Measurements from ENCODE around the gene FCGR2B. TPM values are rescaled to one million over a fixed set of nuclear protein-coding genes. Genes with fewer than 3 reads are reported as not detected.
A peak's percentile ranks its signal among the peaks of the same experiment; 100 is the strongest.
"Not testable (repeated sequence)": the region's sequence is repeated elsewhere in the genome, so short reads cannot be mapped to it uniquely, and the experiment has no call there.

The FCGR2B gene
- total and polyA plus RNA-seq, 9 donors = 0.07 to 0.42 (median 0.16) TPM; not detected in 1

- WGBS (ENCODE audit: insufficient coverage) = no CpG with 5 or more reads among the region's 2 CpGs
- not testable (repeated sequence) for H3K4me3 ChIP-seq (ENCODE audit: low read length); H3K27ac ChIP-seq (ENCODE audit: low read length); H3K27me3 ChIP-seq (ENCODE audit: control insufficient read depth, insufficient read depth, low read length); H3K9me3 ChIP-seq (replicated peaks; ENCODE audit: control insufficient read depth, low read depth, low read length); H3K36me3 ChIP-seq (ENCODE audit: control insufficient read depth, insufficient read depth, low read length); DNase-seq; H3K4me1 ChIP-seq (ENCODE audit: control insufficient read depth, insufficient read depth, low read length)
Observed at GRCh38 chr1:161630128-161630742, 32.7 kb upstream of the FCGR2B start.

GRCh38 chr1:161631076-161631475, 31.9 kb upstream of the FCGR2B start, which contains the start of gene FCGR3B:
Gene FCGR3B (minus strand): TSS chr1:161631176. CDS start chr1:161631094, 82 bp downstream.
- Histone ChIP-seq H3K4me1 (ENCODE audit: control insufficient read depth, insufficient read depth, low read length) (no peaks in the 10 kb centered on the region), H3K4me3 (ENCODE audit: low read length) (no peak within 1 kb of the TSS), H3K27me3 (ENCODE audit: control insufficient read depth, insufficient read depth, low read length) (no peaks in the 10 kb centered on the region), H3K27ac (ENCODE audit: low read length) (no peak within 1 kb of the TSS), H3K36me3 (ENCODE audit: control insufficient read depth, insufficient read depth, low read length) (no peaks in the 10 kb centered on the region), H3K9me3 (replicated peaks; ENCODE audit: control insufficient read depth, low read depth, low read length) (no peaks in the 10 kb centered on the region)
- WGBS (ENCODE audit: insufficient coverage) = no CpG with 5 or more reads among the region's 4 CpGs
- DNase-seq = no peak

- not testable (repeated sequence) for H3K4me3 ChIP-seq (ENCODE audit: low read length); H3K4me1 ChIP-seq (ENCODE audit: control insufficient read depth, insufficient read depth, low read length); H3K36me3 ChIP-seq (ENCODE audit: control insufficient read depth, insufficient read depth, low read length); H3K27ac ChIP-seq (ENCODE audit: low read length); DNase-seq; H3K27me3 ChIP-seq (ENCODE audit: control insufficient read depth, insufficient read depth, low read length); H3K9me3 ChIP-seq (replicated peaks; ENCODE audit: control insufficient read depth, low read depth, low read length)
- no CpG with 5 or more reads among the region's 2 CpGs for WGBS (ENCODE audit: insufficient coverage)
Observed at GRCh38 chr1:161634993-161635392, 27.9 kb upstream of the FCGR2B start.

- not testable (repeated sequence) for H3K4me1 ChIP-seq (ENCODE audit: control insufficient read depth, insufficient read depth, low read length); H3K27ac ChIP-seq (ENCODE audit: low read length)
- no CpG with 5 or more reads among the region's 1 CpG for WGBS (ENCODE audit: insufficient coverage)
Observed at GRCh38 chr1:161636189-161636782, 26.7 kb upstream of the FCGR2B start.

GRCh38 chr1:161636976-161637375, 26.0 kb upstream of the FCGR2B start:
- H3K27ac ChIP-seq (ENCODE audit: low read length); H3K36me3 ChIP-seq (ENCODE audit: control insufficient read depth, insufficient read depth, low read length); DNase-seq; H3K4me3 ChIP-seq (ENCODE audit: low read length); H3K9me3 ChIP-seq (replicated peaks; ENCODE audit: control insufficient read depth, low read depth, low read length); H3K4me1 ChIP-seq (ENCODE audit: control insufficient read depth, insufficient read depth, low read length); H3K27me3 ChIP-seq (ENCODE audit: control insufficient read depth, insufficient read depth, low read length): not testable (repeated sequence)
- WGBS (ENCODE audit: insufficient coverage) = 75% methylated on average over 1 of the region's 3 CpGs

More at GRCh38 chr1:161636189-161636782, 26.7 kb upstream of the FCGR2B start:
- H3K9me3 ChIP-seq (replicated peaks; ENCODE audit: control insufficient read depth, low read depth, low read length); H3K4me3 ChIP-seq (ENCODE audit: low read length); H3K27me3 ChIP-seq (ENCODE audit: control insufficient read depth, insufficient read depth, low read length); DNase-seq; H3K36me3 ChIP-seq (ENCODE audit: control insufficient read depth, insufficient read depth, low read length): not testable (repeated sequence)

- not testable (repeated sequence) for H3K36me3 ChIP-seq (ENCODE audit: control insufficient read depth, insufficient read depth, low read length); H3K4me1 ChIP-seq (ENCODE audit: control insufficient read depth, insufficient read depth, low read length); H3K4me3 ChIP-seq (ENCODE audit: low read length); H3K27ac ChIP-seq (ENCODE audit: low read length); H3K27me3 ChIP-seq (ENCODE audit: control insufficient read depth, insufficient read depth, low read length); DNase-seq; H3K9me3 ChIP-seq (replicated peaks; ENCODE audit: control insufficient read depth, low read depth, low read length)
- WGBS (ENCODE audit: insufficient coverage) = no CpG with 5 or more reads among the region's 6 CpGs
Observed at GRCh38 chr1:161638251-161638993, 24.5 kb upstream of the FCGR2B start.

- no CpG with 5 or more reads among the region's 2 CpGs for WGBS (ENCODE audit: insufficient coverage)
- DNase-seq = not testable (repeated sequence)
Observed at GRCh38 chr1:161639203-161639602, 23.7 kb upstream of the FCGR2B start.

GRCh38 chr1:161642697-161643096, 20.2 kb upstream of the FCGR2B start:
- not testable (repeated sequence) for H3K27ac ChIP-seq (ENCODE audit: low read length); H3K4me1 ChIP-seq (ENCODE audit: control insufficient read depth, insufficient read depth, low read length); H3K27me3 ChIP-seq (ENCODE audit: control insufficient read depth, insufficient read depth, low read length); H3K36me3 ChIP-seq (ENCODE audit: control insufficient read depth, insufficient read depth, low read length); H3K4me3 ChIP-seq (ENCODE audit: low read length); H3K9me3 ChIP-seq (replicated peaks; ENCODE audit: control insufficient read depth, low read depth, low read length)
- peak; percentile 47 for DNase-seq
- no CpG with 5 or more reads among the region's 1 CpG for WGBS (ENCODE audit: insufficient coverage)

More at GRCh38 chr1:161639203-161639602, 23.7 kb upstream of the FCGR2B start:
- not testable (repeated sequence) for H3K27me3 ChIP-seq (ENCODE audit: control insufficient read depth, insufficient read depth, low read length); H3K9me3 ChIP-seq (replicated peaks; ENCODE audit: control insufficient read depth, low read depth, low read length); H3K4me1 ChIP-seq (ENCODE audit: control insufficient read depth, insufficient read depth, low read length); H3K27ac ChIP-seq (ENCODE audit: low read length); H3K4me3 ChIP-seq (ENCODE audit: low read length); H3K36me3 ChIP-seq (ENCODE audit: control insufficient read depth, insufficient read depth, low read length)

GRCh38 chr1:161643481-161644208, 19.3 kb upstream of the FCGR2B start:
- not testable (repeated sequence) for H3K4me3 ChIP-seq (ENCODE audit: low read length); H3K9me3 ChIP-seq (replicated peaks; ENCODE audit: control insufficient read depth, low read depth, low read length); DNase-seq; H3K4me1 ChIP-seq (ENCODE audit: control insufficient read depth, insufficient read depth, low read length); H3K36me3 ChIP-seq (ENCODE audit: control insufficient read depth, insufficient read depth, low read length); H3K27ac ChIP-seq (ENCODE audit: low read length); H3K27me3 ChIP-seq (ENCODE audit: control insufficient read depth, insufficient read depth, low read length)
- no CpG with 5 or more reads among the region's 5 CpGs for WGBS (ENCODE audit: insufficient coverage)

GRCh38 chr1:161644855-161645254, 18.1 kb upstream of the FCGR2B start:
- not testable (repeated sequence) for H3K4me1 ChIP-seq (ENCODE audit: control insufficient read depth, insufficient read depth, low read length); H3K4me3 ChIP-seq (ENCODE audit: low read length); H3K9me3 ChIP-seq (replicated peaks; ENCODE audit: control insufficient read depth, low read depth, low read length); H3K36me3 ChIP-seq (ENCODE audit: control insufficient read depth, insufficient read depth, low read length); H3K27me3 ChIP-seq (ENCODE audit: control insufficient read depth, insufficient read depth, low read length); DNase-seq; H3K27ac ChIP-seq (ENCODE audit: low read length)
- no CpG with 5 or more reads among the region's 1 CpG for WGBS (ENCODE audit: insufficient coverage)
